GM18909 (cell line): ENCODE data around the gene SP5.
"Not testable (repeated sequence)": the region's sequence is repeated elsewhere in the genome, so short reads cannot be mapped to it uniquely, and the experiment has no call there.

Experiments used
- ATAC-seq: cut with Tn5 transposase; IDR thresholded peaks from one replicate; pipeline ENCODE4 v1.9.1; 2021; ENCODE audit warnings: mild to moderate bottlenecking; ENCODE audit not compliant: unreplicated experiment, poor library complexity

The SP5 gene

DNA sequence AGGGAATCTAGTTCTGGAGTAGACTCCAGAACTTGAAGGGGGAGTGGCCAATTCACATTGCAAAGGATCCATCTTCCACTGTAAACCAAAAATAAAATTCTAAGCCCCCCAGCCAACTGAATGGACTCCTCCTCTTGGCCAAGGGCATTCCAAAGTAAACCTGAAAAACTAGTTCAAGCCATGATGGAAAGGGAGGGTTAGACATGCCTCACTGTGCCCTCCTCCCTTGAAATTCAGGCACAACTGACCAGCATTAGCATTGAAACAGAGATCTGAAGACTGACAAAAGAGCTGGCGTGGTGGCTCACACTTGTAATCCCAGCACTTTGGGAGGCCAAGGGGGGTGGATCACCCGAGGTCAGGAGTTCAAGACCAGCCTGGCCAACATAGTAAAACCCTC lies 19.5 kb downstream of the SP5 start:
- not testable (repeated sequence) for ATAC-seq

DNA sequence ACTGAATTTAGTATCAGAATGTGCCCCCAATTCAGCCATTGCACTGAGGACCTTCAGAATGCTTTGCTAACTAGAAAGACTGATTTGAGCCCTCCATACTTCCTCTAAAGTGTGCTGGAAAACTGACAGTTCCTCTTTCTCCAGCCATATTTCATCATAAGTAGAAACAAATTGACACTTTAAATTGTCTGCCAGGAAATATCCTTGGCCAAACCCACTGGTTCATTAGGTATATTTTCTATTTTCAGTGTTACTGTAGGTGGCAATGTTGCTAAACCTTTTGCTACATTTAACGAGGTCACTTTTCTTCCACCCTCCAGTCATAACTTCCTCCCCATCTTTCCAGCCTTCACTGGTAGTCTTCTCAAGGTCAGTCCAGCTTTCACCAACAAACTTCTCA lies 21.5 kb downstream of the SP5 start:
- ATAC-seq, result no peak

DNA sequence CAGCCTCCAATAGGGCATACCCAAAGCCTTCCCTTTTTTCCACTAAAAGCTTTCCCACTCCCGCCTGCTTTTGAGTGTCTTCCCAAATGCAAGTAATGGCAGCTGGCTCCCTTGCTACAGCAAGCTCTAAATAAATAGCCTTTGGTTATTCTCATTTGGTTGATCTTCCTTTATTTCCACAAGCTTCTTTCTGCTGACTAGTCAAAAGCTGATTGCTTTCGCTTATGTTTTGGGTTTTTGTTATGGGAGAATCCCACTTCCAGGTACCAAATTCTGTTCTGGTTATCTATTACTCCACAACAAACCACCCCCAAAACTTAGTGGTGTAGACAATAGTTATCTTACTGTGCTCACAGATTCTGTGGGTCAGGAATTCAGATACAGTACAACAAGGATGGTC lies 22.3 kb downstream of the SP5 start:
- no peak for ATAC-seq

DNA sequence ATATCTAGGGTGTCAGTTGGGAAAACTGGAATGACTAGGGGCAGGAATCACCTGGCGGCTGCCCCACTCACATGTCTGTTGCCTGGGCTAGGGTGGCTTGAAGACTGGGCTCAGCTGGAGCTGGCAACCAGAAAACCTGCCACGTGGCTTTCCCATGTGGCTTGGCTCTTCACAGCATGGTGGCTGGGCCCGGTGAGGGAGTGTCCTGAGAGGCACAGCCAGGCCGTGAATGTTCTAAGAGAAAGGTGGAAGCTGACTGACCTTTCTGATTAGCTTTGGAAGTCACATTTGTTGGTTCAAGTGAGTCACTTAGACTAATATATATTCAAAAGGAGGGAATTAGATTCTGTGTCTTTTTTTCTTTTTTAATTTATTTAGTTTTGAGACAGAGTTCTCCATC lies 22.7 kb downstream of the SP5 start:
- ATAC-seq, result no peak

DNA sequence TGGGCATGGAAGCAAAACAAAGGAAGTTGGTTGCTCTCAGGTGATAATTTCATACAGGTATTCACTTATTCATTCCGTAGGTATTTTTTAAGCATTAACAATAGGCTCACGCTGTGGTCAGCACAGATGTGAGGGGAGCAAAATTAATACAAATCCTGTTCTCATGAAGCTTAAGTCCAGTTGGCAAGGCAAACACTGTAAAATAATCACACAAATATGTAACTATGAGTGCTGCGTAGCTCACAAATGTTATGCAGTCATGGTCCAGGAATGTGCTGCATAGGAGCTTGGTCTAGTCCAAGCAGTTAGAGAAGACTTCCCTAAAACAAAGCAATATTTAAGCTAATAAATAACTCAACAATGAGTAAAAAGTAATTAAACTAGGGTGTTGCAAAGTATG lies 23.9 kb downstream of the SP5 start:
- ATAC-seq, result no peak

DNA sequence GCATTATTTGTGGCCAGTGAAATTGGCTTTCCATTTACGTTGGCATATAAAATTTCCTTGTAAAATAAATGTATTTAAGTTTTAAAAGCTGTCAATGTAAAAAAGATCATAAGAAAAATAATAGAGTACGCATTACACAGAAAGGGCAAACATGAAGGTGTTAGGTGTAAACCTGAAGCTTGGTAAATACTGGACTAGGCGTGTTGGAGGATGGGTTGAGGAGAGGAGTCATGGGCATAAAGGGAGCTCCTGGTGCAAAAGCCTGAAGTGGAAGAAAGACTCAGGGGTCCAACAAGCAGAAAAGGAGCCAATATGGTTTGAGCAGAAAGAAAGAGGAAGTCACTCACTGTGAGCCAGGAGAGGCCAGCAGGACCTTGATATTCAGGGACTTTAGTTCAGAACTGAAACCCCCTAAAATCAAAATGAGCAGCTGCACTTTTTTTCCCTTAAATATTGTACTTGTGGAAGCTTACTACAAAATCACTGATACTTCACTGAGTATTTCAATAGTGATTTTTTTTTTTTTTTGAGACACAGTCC lies 24.4 kb downstream of the SP5 start:
- no peak for ATAC-seq

DNA sequence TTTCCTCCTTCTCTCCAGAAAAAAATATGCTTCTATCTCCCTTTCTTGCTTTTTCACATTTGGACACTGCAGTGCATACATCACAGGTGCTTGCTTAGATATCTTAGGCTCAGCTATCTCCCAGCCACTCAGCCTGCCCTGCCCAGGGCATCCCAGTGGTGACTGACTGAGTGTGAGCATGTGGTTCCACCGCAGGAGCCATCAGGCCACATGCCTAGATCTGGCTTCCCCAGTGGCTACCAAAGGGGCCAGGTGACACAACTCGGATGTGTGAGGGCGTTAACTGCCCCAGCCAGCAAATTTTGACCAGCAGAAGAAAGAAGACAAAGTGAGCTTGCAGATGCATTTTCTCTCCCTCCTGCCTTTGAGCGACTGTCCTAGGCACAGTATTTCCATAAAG lies 25.5 kb downstream of the SP5 start:
- no peak for ATAC-seq

DNA sequence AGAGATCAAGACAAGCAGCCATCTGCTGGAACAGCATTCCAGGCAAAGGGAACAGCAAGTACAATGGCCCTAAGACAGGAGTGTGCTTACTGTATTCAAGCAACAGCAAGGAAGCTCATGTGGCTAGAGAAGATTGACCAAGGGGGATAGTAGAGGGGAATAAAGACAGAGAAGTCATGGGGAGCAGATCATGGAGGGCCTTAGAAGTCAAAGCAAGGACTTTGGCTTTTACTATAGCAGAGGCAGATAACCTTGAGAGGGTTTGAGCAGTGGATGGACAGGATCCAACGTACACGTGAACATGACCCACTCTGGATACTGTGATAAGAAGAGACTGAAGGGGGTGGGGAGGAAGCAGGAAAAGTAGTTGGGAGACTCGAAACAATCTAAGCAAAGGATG lies 26.9 kb downstream of the SP5 start:
- no peak for ATAC-seq

DNA sequence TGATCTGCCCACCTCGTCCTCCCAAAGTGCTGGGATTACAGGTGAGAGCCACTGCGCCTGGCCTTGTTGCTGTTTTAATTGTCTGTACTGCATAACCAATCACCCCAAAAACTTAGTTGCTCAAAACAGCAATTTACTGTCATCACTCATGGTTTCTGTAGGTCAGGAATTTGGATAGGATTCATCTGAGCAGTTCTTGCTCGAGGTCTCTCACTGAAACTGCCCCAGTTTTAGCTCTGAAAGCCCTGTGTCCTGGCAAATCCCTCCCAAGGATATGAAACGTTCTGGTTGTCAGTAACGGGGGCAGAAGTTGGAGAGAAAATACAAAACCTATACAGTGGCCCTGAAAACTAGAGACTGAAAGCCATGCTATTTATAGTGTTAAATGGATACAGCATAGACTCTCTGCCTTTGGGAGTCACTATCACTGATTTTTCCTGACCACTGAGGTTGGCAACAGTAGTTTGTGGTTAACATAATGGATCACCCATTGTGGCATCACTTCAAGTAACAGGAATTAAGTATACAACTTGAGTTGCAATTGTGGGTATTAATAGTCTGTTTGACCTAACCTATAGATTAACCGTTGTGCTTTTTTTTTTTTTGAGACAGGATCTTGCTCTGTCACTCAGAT lies 27.9 kb downstream of the SP5 start:
- no peak for ATAC-seq

DNA sequence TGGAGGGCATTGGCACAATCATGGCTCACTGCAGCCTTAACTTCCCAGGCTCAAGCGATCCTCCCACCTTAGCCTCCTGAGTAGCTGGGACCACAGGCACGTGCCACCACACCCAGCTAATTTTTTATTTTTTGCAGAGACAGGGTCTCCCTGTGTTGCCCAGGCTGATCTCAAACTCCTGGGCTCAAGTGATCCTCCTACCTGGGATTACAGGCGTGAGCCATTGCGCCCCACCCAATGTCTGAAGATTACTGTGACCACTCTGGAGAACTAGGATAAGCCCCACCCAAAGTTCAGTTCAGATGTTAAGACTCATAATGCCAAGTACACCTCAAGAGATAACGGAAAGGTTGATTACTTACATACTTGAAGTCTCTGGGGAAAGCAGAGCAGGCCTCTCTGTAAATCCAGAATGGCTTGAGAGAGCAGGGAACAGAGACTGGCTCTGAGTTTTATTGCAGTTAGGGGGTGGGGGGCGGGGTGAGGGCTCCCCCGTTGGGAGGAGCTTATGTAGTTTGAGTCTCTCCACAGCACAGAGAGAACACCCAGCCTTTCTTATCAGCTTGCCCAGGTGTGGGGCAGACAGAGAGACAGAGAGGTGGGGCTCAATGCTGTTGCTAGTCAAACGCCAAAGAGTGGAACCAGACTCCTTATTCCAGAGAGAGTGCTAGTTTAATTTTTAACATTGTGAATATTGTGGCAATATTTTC lies 28.5 kb downstream of the SP5 start:
- no peak for ATAC-seq

DNA sequence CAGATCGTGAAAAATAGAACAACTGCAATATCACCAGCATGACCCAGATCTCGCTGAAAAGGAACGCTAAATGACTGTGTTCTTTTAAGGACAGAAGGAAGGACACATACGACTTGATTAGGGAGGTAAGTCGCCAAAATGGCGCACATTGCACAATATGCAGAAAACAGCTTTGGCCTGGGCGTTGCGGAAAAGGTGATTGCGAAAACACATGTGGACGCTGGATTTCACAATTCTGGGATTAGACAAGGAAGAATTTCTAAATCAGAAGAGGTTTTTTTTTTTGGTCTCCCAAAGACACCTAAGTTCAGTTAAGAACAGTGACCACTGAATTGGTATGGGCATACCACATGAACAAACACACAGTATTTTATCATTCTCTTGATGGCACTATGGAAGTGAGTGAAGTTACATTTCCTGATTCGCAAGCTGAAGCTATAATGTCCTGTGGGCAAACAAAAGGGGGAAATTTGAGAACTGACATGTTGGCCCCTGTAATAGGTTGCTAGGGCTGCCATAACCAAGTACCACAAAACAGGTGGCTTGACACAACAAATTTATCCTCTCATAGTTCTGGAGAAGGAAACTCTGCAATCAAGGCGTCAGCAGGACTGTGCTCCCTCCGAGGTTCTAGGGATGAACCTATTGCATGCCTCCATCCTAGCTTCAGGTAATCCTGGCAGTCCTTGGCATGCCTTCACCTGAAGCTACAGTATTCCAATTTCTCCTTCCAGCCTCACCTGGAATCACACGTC lies 29.3 kb downstream of the SP5 start:
- ATAC-seq, result no peak

DNA sequence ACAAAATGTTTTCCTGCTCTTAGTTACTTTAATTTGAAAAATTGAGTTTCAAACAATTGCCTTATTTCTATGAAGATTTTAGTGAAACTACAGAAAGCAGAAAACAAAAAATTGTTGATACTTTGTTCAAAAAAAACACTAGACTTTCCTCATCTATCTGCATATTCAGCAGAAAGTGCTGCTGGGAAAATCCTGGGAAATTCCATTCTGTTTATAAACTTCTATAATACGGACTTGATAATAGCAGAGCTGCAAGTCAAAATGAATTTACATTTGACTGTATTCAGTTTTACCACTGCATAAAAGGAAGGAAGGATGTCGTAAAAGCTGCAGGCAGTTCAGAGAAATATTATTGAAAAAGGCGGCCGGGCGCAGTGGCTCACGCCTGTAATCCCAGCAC lies 30.2 kb downstream of the SP5 start:
- ATAC-seq, result no peak

DNA sequence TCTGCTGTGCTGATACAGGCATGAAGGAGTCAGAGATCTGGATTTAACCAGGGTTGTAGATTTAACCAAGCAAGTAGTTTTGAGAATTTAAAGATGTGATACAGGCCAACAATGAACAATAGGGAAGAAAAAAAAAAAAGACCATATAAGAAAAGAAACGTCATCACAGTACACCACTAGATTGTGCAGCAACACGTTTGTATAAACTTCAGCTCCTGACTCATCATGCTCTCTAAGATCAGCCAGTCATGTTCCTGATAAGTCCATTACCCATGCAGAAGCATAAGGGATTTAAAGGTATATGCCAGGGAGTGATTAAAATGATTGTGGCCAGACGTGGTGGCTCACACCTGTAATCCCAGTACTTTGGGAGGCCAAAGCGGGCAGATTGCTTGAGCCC lies 32.8 kb downstream of the SP5 start:
- no peak for ATAC-seq

DNA sequence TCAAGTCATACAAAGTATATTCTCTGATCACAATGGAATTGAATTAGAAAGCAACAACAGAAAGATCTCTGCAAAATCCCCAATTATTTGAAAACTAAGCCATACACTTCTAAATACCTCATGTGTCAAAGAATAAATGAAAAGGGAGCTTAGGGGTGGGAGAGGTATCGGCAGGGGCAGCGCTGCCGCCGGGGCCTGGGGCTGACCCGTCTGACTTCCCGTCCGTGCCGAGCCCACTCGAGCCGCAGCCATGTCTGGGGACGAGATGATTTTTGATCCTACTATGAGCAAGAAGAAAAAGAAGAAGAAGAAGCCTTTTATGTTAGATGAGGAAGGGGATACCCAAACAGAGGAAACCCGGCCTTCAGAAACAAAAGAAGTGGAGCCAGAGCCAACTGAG lies 36.4 kb downstream of the SP5 start:
- not testable (repeated sequence) for ATAC-seq

DNA sequence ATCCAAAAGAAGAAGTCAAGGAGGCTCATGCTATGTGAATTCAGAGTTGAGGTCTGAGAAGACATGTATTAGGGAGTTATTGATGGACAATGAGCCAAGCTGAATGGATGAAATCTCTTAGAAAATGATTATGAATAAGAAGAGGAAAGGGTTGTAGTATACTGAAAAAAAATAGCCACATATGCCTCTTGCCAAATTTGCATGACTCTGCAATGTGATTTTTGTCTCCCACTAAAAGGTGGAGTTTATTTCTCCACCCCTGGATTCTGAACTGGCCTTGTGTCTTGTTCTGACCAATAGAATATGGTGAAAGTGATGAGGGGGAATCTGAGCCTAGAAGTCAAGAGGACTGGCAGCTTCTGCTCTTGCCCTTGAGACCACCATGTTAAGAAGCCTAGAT lies 46.4 kb downstream of the SP5 start:
- ATAC-seq, result no peak

DNA sequence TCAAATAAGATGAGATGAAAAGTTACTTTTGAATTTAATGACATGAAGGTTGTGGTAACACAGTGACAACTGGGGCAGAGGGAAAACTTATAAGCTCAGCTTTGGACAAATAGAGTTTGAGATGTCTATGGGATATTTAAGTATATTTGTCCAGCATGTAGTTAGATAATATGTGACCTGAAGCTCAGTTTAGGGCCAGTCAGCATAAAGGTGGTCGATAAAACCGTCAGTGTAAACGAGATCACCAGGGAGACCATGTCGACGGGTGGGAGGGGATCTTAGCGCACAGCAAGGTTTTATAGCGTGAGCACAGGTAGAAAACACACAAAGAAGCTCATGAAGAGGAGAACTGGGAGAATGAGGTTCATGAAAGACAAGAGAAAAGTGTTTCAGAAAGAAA lies 47.6 kb downstream of the SP5 start:
- no peak for ATAC-seq

DNA sequence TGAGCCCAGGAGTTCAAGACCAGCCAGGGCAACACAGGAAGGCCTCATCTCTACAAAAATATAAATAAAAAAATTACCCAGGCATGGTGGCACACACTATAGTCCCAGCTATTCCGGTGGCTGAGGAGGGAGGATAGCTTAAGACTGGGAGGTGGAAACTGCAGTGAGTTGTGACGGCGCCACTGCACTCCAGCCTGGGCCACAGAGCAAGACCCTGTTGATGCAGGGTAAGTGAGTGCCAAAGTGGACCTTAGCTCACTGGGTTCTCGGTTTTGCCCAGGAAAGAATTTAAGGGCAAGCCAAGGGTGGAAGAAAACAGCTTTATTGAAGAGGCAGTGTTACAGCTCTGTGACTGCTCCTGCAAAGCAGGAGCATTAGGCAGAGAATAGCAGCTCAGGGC lies 48.1 kb downstream of the SP5 start:
- no peak for ATAC-seq

DNA sequence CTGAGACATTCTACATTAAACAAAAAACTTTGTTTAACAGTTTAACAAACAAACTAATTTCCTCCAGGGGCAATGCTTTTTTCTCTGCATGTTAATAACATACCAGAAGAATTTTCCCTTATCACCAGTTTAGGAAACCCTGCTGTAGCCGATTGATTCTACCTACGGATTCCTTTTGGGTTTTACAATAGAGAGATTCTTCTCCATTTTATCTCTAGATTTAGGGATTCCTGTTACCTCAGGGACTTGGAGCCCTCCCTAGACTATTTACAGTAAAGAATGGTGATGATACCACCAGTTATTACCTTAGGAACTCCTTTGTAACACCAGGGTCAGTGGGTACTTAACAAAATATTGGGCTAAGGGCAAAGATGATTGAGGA lies 49.7 kb downstream of the SP5 start:
- no peak for ATAC-seq

DNA sequence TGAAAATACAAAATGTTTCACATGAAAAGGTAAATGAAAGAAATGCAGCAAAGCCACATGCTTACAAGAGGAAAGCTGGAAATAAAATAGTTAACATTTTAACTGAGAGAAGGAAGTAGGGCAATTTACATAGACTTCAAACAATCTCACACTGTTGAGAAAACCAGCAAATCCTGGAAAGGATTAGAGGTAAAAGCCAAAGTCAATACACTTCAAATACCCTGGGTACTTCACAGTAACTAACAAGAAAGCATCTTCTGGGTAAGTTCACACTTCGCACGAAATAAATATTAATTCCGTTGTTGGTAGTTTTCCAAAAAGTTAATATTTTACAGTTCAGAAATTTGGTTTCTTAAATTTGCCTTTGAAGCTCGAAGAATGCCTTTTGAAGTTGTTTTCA lies 51.6 kb downstream of the SP5 start:
- no peak for ATAC-seq
